ENCODE measurements around the gene SYPL2.

Gene SYPL2

DNA sequence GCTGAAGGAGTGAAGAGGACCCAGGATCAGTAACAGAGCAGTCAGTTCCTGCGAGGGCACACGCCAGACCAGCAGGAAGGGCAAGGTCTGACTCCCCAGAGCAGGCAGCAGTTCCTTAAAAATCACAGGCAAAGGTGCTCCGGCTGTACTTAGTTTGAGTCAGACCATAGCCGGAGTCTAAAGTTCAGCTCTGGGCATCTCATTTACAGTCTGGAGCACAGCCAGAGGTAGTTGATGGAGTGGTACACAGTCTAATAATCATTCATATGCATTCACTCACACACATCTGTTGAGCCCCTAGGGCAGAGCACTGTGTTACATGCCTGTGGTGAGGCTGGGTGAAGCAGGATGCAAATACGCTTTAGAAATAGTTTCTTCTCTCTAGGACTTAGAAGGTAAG, 50.5 kb downstream of the SYPL2 start:
- H4K20me1 ChIP-seq (ENCODE audit: insufficient read depth, low read length): no peaks in the 10 kb centered on the region
- no peaks in the 10 kb centered on the region for H3K9me3 ChIP-seq (ENCODE audit: insufficient read depth, low read length, severe bottlenecking)
- DNase-seq: no peak
- TF ChIP-seq EZH2 (IDR thresholded peaks at IDR 0.05; ENCODE audit: borderline replicate concordance, low read depth, low read length, severe bottlenecking): no peak
- TF ChIP-seq, protein P1, sequence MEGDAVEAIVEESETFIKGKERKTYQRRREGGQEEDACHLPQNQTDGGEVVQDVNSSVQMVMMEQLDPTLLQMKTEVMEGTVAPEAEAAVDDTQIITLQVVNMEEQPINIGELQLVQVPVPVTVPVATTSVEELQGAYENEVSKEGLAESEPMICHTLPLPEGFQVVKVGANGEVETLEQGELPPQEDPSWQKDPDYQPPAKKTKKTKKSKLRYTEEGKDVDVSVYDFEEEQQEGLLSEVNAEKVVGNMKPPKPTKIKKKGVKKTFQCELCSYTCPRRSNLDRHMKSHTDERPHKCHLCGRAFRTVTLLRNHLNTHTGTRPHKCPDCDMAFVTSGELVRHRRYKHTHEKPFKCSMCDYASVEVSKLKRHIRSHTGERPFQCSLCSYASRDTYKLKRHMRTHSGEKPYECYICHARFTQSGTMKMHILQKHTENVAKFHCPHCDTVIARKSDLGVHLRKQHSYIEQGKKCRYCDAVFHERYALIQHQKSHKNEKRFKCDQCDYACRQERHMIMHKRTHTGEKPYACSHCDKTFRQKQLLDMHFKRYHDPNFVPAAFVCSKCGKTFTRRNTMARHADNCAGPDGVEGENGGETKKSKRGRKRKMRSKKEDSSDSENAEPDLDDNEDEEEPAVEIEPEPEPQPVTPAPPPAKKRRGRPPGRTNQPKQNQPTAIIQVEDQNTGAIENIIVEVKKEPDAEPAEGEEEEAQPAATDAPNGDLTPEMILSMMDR (IDR thresholded peaks at IDR 0.05; ENCODE audit: borderline replicate concordance, extremely low read depth, low read length, poor library complexity, severe bottlenecking): no peak
- no peak overlapping the region for H3K9ac ChIP-seq (ENCODE audit: low read depth, low read length)
- H3K79me2 ChIP-seq (ENCODE audit: insufficient read depth, low read length): no peaks in the 10 kb centered on the region
- no peak overlapping the region for H3K4me3 ChIP-seq (ENCODE audit: low read depth in 1 of 2, low read length in 2 of 2)
- H2AFZ ChIP-seq (ENCODE audit: low read depth, low read length): no peak overlapping the region
- H3K4me2 ChIP-seq (ENCODE audit: insufficient read depth, low read length): no peak overlapping the region
- no peaks in the 10 kb centered on the region for H3K4me1 ChIP-seq (ENCODE audit: insufficient read depth, low read length)
- H3K27ac ChIP-seq (ENCODE audit: low read length): no peak overlapping the region
- ATAC-seq (ENCODE audit: insufficient read depth, low read depth): no peak
- H3K27me3 ChIP-seq (ENCODE audit: insufficient read depth, low read length, poor library complexity): peaks cover 3% of the 10 kb centered on the region
- H3K36me3 ChIP-seq (ENCODE audit: insufficient read depth, low read length): no peaks in the 10 kb centered on the region

DNA sequence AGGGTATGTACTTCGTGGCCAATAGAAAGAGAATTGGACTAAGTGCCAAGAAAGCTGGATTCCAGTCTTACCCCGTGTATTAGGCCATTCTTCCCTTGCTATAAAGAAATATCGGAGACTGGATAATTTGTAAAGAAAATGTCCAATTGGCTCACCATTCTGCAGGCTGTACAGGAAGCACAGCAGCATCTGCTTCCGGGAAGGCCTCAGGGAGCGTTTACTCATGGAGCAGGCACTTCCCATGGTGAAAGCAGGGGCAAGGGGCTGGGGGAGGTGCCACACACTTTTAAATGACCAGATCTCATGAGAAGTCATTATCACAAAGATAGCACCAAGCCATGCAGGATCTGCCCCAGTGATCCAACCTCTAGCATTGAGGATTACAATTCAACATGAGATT, 51.0 kb downstream of the SYPL2 start:
- Histone ChIP-seq H3K9ac (ENCODE audit: low read depth, low read length) (no peak overlapping the region), H3K4me2 (ENCODE audit: insufficient read depth, low read length) (no peak overlapping the region), H3K27me3 (ENCODE audit: insufficient read depth, low read length, poor library complexity) (peaks cover 6% of the 10 kb centered on the region), H2AFZ (ENCODE audit: low read depth, low read length) (no peak overlapping the region), H3K4me1 (ENCODE audit: insufficient read depth, low read length) (no peaks in the 10 kb centered on the region), H3K4me3 (ENCODE audit: low read depth in 1 of 2, low read length in 2 of 2) (no peak overlapping the region), H3K9me3 (ENCODE audit: insufficient read depth, low read length, severe bottlenecking) (no peaks in the 10 kb centered on the region), H3K79me2 (ENCODE audit: insufficient read depth, low read length) (no peaks in the 10 kb centered on the region), H4K20me1 (ENCODE audit: insufficient read depth, low read length) (no peaks in the 10 kb centered on the region), H3K27ac (ENCODE audit: low read length) (no peak overlapping the region), H3K36me3 (ENCODE audit: insufficient read depth, low read length) (no peaks in the 10 kb centered on the region)
- no peak for ATAC-seq (ENCODE audit: insufficient read depth, low read depth)
- DNase-seq: no peak
- no peak for TF ChIP-seq EZH2 (IDR thresholded peaks at IDR 0.05; ENCODE audit: borderline replicate concordance, low read depth, low read length, severe bottlenecking)
- TF ChIP-seq, protein P1 (IDR thresholded peaks at IDR 0.05; ENCODE audit: borderline replicate concordance, extremely low read depth, low read length, poor library complexity, severe bottlenecking): no peak

DNA sequence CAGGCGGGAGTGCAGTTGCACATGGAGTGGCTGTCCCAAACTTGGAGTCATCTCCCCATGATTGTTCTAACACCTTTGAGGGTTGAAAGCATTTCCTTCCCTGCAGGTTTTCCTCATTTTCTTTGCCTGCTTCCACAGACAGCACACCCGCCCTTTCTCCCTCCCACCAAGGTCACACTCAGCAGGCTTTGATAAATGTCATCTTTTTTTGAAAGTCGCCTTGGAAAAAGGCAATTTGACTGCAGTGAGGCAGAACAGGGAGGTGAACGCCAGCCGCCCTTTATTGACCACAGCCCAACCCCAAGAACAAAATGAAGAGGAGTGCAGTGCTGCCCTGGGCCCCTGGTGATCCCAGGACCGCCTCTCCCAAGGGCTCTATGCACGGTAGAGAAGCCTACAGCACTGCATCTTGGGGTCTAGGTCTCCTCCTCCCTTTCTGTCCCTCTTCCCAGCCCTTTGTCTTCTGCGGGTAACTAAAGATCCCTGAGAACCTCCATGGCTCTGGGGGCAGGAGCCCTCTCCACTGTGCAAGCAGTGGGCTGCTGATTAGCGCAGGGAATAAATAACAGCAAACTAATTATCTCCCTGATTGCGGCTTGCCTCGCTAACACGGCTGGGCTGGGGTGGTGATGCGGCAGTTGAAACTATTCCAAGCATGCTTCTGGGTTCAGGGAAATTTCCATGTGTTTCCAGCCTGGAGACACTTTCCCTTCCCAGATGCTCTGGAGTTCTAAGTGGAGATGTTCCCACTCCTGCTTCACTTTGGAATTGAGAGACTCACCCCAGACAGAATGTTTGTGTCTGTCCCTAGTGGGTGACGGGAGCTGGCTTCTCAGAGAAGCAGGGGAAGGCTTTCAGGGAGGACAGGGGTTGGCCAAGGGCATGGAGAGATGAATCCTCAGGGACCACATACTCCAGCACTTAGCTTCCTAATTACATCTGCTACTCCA, 54.9 kb downstream of the SYPL2 start:
- Histone ChIP-seq H3K4me3 (ENCODE audit: low read depth in 1 of 2, low read length in 2 of 2) (no peak overlapping the region), H3K79me2 (ENCODE audit: insufficient read depth, low read length) (no peaks in the 10 kb centered on the region), H3K27me3 (ENCODE audit: insufficient read depth, low read length, poor library complexity) (peaks cover 7% of the 10 kb centered on the region), H2AFZ (ENCODE audit: low read depth, low read length) (no peak overlapping the region), H4K20me1 (ENCODE audit: insufficient read depth, low read length) (no peaks in the 10 kb centered on the region), H3K36me3 (ENCODE audit: insufficient read depth, low read length) (no peaks in the 10 kb centered on the region), H3K9me3 (ENCODE audit: insufficient read depth, low read length, severe bottlenecking) (no peaks in the 10 kb centered on the region), H3K27ac (ENCODE audit: low read length) (no peak overlapping the region), H3K9ac (ENCODE audit: low read depth, low read length) (no peak overlapping the region), H3K4me2 (ENCODE audit: insufficient read depth, low read length) (no peak overlapping the region), H3K4me1 (ENCODE audit: insufficient read depth, low read length) (no peaks in the 10 kb centered on the region)
- DNase-seq (no peak), ATAC-seq (ENCODE audit: insufficient read depth, low read depth) (no peak)
- TF ChIP-seq, protein P1 (IDR thresholded peaks at IDR 0.05; ENCODE audit: borderline replicate concordance, extremely low read depth, low read length, poor library complexity, severe bottlenecking): no peak
- TF ChIP-seq EZH2 (IDR thresholded peaks at IDR 0.05; ENCODE audit: borderline replicate concordance, low read depth, low read length, severe bottlenecking): no peak
